IPS-NIHi7 (cell line): ENCODE data around the gene BCKDHA.
"Not testable (repeated sequence)": the region's sequence is repeated elsewhere in the genome, so short reads cannot be mapped to it uniquely, and the experiment has no call there.

ENCODE experiments used
- DNase-seq: peaks from one replicate; pipeline ENCODE4 v3.0.0; 2012; ENCODE audit warnings: mixed read lengths; ENCODE audit errors: extremely low spot score

BCKDHA gene

DNA sequence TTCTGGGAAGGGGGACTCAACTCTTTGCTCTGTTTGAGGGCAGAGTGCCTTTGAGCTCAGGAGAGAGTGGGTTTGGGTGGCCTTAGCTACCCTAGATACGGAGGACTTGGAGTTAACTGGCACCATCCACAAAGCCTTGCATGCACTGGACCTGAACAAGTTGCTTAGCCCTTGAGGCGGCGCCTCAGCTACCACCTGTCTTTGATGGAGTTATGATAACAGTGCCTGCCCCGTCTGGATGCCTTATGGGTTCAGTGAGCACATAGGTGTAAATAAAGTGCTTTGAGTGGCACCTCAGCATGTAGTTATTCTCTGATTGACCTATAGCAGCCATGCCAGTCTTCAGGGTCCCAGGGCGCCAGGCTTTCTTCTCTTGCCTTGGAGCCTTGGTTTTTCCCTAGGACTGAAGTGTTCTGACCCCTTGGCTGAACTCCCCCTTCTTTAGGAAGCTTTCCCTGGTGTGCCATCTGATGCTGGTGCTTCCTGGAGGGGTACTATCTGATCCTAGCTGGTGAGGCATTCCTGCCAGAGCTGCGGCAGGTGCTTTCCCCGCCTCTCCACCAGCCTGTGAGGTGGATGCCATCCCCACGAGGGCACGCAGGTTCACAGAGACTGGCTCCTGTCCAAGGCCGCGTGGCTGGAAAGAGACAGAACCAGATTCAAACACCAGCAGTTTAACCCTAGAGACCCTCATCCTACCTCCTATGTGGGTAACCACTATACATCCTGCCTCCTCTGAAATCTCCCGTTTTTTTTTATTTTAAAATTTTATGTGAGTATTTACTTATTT is 5.8 kb downstream of the BCKDHA start:
- no peak for DNase-seq

DNA sequence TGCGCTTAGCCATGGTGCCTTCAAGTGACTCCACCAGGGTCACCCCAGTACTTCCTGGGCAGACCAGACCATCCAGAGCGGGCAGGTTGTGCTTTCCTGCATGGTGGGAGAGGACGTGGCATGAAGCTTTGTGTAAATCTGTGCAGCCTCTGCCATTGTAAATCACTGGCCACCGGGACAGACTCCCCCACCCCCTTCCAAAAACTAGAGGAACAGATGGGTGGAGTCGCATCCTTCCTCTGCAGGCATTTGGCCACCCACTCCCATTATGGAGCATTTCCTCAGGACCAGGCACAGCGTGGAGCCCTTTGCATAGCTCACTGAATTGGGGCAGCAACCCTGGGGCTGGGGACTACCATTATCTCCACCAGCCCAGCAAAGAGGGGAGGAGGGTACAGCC is 8.2 kb downstream of the BCKDHA start:
- DNase-seq, result no peak

DNA sequence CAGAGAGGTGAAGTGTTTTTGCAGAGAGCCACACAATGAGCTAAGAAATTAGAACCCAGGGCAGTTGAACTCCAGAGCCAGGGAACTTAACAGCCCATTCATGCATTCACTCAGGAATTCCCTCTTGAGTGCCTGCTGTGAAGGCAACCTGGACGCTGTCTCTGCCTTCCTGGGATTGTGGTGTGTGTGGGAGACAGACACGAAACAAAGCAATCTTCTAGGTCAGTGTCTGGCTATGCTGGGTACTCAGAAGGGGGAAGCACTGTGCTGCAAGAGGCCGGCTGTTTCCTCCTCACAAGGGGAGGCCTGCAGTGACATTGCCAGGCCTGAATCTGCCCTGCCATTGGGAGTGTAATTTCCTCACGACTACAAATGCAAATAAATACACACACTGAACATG is 9.7 kb downstream of the BCKDHA start:
- DNase-seq, result no peak

DNA sequence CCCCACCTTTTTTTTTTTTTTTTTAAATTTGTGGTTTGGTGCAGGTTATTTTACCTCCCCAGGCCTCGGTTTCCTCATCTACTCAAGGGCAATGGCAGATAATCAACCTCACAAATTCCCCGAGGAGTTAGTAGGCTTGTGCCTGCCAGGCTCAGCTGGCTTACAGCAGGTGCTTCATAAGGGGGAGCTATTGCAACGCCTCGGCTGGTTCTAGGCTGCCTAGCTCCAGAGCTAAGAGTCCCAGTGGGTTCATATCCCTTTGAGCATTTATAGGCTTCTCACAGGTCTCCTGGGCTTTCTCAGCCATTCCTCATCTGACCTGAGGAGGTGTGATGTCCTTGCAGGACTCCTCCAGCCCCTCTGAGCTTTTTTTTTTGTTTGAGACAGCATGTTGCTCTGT is 10.6 kb downstream of the BCKDHA start:
- peak; percentile 55 for DNase-seq

DNA sequence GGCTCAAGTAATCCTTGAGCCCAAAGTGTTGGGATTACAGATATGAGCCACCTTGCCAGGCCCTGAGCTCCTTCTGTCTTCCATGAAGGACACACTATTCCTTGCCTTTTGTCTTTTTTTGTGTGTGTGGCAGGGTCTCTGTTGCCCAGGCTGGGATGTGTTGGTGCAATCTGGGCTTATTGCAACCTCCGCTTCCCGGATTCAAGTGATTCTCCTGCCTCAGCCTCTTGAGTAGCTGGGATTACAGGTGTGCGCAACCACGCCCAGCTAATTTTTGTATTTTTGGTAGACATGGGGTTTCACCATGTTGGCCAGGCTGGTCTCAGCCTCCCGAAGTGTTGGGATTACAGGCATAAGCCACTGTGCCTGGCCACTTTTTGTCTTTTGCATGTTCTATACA is 11.2 kb downstream of the BCKDHA start:
- not testable (repeated sequence) for DNase-seq

DNA sequence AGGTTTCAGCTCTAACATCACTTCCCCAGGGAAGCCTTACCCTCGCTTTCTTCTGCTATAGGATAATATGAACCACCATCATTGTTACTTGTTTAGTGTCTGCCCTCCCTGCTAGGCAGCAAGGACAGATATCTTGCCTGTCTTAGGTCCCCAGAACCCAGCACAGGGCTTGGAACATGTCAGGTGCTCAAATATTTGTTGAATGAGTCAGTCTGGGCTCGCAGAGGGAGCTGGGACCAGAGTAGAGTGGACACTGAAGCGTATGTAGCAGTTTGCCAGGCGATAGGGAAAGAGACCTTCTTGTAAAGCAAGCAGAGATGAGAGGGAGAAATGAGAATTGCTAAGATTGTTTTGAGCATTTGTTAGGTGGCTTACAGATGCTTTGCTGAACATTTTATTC is 11.7 kb downstream of the BCKDHA start:
- no peak for DNase-seq

DNA sequence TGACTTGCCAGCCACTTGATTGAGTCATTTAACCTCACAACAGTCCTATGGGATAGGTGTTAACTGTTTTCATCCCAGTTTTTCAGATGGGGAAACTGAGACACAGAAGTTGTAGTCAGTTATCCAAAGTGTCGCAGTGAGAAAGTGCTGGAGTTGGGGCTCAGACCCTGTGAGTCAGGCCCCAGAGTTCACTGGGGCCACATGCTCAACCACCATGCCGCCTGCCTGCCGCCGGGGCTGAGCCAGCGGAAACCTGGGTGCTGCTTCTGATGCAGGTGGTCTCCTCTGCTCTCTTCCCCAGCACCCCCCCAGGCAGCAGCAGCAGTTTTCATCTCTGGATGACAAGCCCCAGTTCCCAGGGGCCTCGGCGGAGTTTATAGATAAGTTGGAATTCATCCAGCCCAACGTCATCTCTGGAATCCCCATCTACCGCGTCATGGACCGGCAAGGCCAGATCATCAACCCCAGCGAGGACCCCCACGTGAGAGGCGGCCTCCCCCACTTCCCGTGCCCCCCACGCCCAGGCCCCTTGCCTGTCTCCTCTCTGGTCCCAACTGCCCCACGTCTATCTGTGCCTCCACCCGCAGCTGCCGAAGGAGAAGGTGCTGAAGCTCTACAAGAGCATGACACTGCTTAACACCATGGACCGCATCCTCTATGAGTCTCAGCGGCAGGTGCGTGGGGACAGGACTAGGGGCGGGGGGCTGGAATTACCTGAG is 12.9 kb downstream of the BCKDHA start:
- DNase-seq, result no peak

DNA sequence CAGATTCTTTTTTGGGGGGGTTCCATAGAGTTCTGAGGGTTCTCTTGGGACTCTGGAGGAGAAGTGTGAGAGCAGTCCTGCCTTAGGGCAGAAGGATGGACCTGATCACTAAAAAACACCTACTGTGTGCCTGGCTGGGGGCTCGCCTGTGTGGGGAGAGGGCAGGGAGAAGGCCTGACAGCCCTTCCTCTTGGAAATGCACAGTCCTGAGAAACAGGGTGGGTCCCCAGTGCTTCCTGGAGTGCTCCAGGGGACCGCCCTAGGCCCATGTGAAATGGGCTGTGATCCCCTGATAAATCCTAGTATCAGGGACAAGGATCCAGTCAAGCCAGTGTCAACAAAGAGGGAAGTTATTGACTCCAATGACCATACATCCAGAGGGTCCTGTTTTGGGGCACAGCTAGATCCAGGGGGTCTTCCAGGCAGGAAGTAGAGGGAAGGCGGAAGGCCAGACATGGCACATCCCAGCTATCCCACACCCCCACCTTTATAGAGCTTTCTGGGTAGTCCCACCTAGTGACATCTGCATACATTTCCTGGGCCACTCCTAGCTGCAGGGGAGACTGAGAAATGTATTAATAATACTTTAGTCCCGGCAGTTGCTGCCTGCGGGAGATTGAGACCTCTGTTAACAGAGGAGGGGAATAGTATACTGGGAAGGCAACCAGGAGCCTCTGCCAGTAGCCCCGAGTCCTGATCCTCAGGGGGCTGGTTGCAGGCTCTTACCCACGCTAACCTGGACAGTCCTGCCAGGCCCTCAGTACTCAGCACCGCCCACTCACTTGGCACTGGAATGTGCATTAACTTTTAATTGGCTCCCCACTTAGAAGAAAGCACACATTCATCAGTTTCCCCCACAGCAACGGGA is 13.7 kb downstream of the BCKDHA start:
- no peak for DNase-seq

DNA sequence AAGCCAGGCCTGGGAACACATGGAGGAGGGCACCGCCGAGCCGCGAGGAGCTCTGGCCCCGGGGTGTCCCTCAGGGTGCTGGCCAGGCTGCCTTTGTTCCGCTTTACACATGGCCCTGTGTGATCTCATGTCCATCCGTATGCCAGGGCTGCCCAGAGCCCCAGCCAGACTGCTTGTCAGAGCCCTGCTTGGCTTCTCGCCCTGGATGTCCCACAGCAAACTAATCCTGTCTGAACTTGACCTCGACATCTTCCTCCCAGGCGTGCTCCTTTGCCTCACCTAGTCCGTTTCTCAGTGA is 14.3 kb downstream of the BCKDHA start:
- DNase-seq, result no peak

DNA sequence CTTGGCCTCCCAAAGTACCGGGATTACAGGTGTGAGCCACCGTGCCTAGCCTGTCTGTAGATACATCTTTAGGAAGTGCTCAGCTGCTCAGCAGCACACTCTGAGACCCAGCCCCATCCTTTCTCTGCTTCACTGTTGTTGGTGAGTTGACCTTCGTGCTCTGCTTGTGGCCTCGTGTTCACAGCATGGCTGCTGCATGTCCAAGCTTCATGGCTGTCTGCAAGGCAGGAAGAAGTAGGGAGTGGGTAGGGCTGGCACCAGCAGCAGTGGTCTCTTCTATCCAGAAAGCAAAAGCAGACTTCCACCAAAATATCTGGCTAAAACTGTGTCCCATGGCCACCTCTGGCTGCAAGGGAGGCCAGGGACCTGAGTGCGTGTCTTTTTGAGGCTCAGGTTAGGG is 15.3 kb downstream of the BCKDHA start:
- DNase-seq, result no peak

DNA sequence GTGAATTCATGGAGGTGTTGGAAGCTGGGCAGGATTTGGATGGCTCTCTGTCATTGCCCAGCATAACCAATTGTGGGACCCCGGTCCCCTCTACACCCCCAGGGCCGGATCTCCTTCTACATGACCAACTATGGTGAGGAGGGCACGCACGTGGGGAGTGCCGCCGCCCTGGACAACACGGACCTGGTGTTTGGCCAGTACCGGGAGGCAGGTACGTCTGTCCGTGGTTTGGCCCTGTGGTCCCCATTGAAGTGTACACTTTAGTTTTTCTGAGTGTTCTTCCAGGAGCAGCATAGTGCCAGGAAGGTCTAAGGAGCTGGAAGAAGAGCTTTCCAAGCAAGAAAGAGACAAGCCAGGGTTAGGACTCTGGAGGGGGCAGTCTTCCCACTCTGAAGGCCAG is 16.3 kb downstream of the BCKDHA start:
- no peak for DNase-seq

DNA sequence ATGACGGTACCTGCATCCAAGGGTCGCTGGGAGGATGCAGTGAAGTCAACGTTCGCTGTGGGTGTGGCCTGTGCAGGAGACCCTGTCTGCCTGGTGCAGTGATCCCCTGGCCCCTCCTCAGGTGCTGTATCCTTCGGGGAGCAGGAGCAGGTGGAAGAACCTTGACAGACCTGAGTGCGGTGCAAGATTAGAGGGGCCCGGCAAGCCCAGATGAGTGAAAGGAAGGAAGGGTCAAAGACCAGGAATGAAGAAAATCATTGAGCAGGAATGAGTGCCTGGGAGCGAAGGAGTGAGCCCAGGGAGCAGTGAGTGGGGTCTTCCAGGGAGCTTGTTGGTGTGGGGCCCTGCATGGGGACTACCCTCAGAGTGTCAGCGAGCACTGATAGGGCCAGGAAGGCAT is 16.8 kb downstream of the BCKDHA start:
- no peak for DNase-seq

DNA sequence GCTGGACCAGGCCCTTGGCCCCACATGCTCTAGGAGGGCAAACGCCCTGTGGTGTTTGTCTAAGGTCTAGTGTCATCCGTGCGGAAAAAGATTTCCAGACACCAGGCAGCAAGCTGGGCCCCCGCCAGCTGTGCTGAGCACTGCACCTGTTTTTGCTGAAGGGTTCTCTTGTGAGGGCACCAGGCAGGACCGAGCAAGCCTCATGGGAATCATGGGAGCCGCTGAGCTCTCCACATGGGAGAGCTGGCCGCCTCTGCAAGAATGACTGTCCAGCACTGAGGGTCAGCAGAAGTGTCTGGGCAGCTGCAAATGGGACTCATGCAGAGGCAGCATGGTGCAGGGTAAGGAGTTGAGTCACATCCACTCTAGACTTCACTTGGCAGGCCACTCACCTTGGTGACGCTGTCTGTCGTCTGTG is 17.5 kb downstream of the BCKDHA start:
- DNase-seq, result no peak

DNA sequence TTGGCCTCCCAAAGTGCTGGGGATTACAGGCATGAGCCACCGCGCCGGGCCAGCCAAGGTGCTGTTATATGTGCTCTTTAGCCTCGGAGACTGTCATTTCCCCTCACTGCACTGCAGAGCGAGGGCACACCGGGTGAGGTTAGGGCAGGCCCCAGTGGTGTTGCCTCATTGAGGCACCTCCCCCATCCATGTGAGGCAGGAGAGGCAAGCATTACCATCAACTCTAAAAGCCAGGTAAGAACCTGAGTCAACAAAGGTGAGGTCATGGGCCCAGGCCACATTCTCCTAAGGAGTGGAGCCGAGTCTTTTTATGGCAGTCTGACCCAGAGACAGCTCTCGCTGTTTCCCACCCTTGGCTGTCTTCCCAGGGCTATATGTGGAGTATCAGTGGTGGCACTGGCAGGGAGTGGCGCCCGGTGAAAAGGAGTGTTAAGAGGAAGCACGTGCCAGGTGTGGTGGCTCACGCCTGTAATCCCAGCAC is 18.6 kb downstream of the BCKDHA start:
- DNase-seq, result no peak

DNA sequence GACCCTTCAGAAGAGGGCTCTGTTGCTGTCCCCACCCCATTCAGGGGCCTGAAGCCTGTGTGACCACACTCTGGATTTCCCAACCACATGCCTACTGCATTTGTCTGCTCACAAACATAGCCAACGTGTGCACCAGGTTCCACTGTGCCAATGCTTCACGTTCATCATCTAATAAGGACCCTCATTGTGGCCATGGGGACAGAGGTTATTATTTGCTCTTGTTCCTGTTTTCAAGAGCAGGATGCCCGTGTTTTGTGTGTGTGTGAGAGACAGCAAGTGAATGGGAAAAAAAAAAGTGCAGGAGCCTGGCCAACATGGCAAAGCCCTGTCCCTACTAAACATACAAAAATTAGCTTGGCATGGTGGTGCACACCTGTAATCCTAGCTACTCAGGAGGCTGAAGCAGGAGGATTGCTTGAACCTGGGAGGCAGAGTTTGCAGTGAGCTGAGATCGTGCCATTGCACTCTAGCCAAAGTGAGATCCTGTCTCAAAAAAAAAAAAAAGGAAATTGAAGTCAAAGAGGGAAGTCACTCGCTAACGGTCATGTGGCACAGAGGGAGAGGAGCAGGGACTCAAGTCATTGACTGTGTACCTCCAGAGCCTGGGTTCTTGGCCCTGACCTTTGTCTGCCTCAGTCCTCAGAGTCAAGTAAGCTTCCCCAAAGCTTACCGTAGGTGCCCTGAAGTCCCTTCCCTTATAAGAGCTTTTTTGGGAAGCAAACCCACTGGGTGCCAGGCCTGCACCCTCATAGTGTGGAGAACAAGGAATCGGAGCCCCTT is 22.7 kb downstream of the BCKDHA start:
- no peak for DNase-seq

DNA sequence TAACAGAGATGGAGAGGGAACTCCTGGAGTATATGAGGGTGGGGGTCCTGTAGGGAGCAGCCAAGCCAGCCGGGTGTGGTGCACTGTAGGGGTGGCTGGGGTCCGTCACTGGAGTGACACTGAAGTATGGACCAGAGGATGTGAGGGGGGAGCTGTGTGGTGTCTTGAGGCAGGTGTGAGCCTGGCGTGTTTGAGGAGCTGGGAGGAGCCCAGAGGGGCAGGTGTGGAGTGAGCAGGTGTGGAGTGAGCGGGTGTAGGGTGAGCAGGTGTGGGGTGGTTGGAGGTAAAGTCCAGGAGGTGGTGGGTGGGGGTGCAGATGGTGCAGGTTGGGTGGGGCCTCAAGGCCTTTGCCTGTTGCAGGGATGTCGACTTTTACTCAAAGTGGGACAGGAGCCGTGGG is 23.7 kb downstream of the BCKDHA start:
- DNase-seq, result no peak

DNA sequence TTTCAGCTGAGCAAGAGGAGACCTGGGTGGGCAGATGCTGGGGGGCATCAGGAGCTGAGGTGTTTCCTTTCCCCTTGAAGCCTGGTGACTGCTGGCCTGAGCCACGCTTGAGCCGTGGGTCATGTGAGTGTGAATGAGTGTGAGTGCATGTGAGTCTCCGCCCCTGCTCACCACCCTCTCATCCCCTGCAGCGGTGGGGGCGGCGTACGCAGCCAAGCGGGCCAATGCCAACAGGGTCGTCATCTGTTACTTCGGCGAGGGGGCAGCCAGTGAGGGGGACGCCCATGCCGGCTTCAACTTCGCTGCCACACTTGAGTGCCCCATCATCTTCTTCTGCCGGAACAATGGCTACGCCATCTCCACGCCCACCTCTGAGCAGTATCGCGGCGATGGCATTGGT is 24.4 kb downstream of the BCKDHA start:
- no peak for DNase-seq

DNA sequence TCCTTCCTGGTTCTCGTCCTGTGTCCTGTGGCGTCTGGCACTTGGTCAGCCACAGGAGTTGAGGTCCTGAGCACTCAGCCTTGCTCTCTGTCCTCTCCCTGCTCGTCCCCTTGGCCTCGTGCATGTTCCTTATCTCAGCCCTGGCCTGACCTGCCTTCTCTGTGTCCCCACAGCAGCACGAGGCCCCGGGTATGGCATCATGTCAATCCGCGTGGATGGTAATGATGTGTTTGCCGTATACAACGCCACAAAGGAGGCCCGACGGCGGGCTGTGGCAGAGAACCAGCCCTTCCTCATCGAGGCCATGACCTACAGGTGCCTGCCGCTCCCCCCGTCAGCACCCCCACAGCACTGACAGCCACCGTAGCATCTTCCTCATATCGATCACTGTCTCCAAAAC is 24.8 kb downstream of the BCKDHA start:
- no peak for DNase-seq

DNA sequence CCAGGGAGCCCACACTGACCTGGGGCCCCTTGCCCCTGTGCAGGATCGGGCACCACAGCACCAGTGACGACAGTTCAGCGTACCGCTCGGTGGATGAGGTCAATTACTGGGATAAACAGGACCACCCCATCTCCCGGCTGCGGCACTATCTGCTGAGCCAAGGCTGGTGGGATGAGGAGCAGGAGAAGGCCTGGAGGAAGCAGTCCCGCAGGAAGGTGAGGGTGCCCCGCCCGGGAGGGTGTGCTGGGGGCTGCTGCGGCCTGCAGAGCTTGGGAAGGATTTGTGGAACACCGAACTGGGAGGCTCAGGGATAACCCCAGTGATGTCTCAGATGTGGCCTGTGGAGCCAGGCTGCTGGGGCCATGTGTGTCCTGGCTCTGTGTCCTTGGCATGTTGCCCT is 25.3 kb downstream of the BCKDHA start:
- DNase-seq, result no peak

DNA sequence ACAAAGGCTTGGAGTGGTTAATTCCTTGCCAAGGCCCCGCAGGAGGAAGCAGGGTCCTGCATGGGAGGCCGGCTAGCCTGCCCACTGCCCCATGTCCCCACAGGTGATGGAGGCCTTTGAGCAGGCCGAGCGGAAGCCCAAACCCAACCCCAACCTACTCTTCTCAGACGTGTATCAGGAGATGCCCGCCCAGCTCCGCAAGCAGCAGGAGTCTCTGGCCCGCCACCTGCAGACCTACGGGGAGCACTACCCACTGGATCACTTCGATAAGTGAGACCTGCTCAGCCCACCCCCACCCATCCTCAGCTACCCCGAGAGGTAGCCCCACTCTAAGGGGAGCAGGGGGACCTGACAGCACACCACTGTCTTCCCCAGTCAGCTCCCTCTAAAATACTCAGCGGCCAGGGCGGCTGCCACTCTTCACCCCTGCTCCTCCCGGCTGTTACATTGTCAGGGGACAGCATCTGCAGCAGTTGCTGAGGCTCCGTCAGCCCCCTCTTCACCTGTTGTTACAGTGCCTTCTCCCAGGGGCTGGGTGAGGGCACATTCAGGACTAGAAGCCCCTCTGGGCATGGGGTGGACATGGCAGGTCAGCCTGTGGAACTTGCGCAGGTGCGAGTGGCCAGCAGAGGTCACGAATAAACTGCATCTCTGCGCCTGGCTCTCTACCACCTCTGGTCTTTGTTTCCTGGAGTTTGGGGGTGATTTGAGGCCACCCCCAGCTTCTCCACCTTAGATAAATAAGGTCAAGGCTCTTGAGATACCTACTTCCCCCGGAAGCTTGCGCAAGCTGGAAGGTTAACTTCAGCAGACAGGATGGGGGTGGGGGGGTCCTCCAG is 26.9 kb downstream of the BCKDHA start:
- no peak for DNase-seq
